IMR-90 (cell line): ENCODE measurements around the gene ZDHHC11B. TPM values are rescaled to one million over a fixed set of nuclear protein-coding genes. Genes with fewer than 3 reads are reported as not detected.

Experiments used
- ATAC-seq: fragments of 200-7000 bp; cut with Tn5 transposase; 2 replicates; pipeline ENCODE4 v1.9.1; 2020; ENCODE audit warnings: low read depth, mild to moderate bottlenecking, moderate library complexity
- BruUV-seq: library from RNA; stranded (reverse); fragments of 400-500 nt; replicated peaks from 2 replicates; lab custom pipeline; 2021; lab: Mats Ljungman, UMichigan
- CTCF ChIA-PET: fragments of 300-600 bp; formaldehyde crosslinking; extraction: SDS; loops from one replicate; lab custom pipeline; 2021; ENCODE audit warnings: antibody characterized with exemption; lab: Yijun Ruan, JAX
- POLR2A ChIA-PET: fragments of 300-600 bp; sonication (Branson Sonifier 250); formaldehyde crosslinking; loops from one replicate; lab custom pipeline; 2022; ENCODE audit warnings: antibody characterized with exemption; ENCODE audit not compliant: unreplicated experiment; lab: Charles Lee
- DNase-seq: peaks from one replicate; pipeline ENCODE4 v3.0.0; 2013
- H2AFZ ChIP-seq: replicated peaks from 2 replicates; pipeline ENCODE3; 2013; ENCODE audit warnings: low read length, mild to moderate bottlenecking; ENCODE audit not compliant: poor library complexity
- H2AK5ac ChIP-seq: 2 replicates; pipeline ENCODE4 v1.6.1; 2013; ENCODE audit warnings: low read depth, low read length, inconsistent platforms
- H2AK9ac ChIP-seq: replicated peaks from 2 replicates; pipeline ENCODE3; 2013; ENCODE audit warnings: mild to moderate bottlenecking, low read depth, low read length, moderate library complexity; ENCODE audit not compliant: poor library complexity
- H2BK120ac ChIP-seq: 2 replicates; pipeline ENCODE4 v1.6.1; 2013; ENCODE audit warnings: low read depth, low read length, inconsistent platforms
- H2BK15ac ChIP-seq: 3 replicates; pipeline ENCODE4 v1.6.1; 2013; ENCODE audit warnings: low read depth, low read length, inconsistent platforms
- H2BK20ac ChIP-seq: 2 replicates; pipeline ENCODE4 v1.6.1; 2013; ENCODE audit warnings: low read depth, mild to moderate bottlenecking, inconsistent platforms, low read length, moderate library complexity
- H2BK5ac ChIP-seq: 2 replicates; pipeline ENCODE4 v1.6.1; 2013; ENCODE audit warnings: mild to moderate bottlenecking, low read depth, low read length, inconsistent platforms; ENCODE audit not compliant: poor library complexity, severe bottlenecking
- H3K14ac ChIP-seq: replicated peaks from 2 replicates; pipeline ENCODE4 v1.6.1; 2013; ENCODE audit warnings: low read depth, low read length, inconsistent platforms
- H3K18ac ChIP-seq: 2 replicates; pipeline ENCODE4 v1.6.1; 2013; ENCODE audit warnings: low read depth, low read length, control low read depth
- H3K23ac ChIP-seq: 2 replicates; pipeline ENCODE4 v1.6.1; 2013; ENCODE audit warnings: low read depth, low read length, inconsistent platforms
- H3K27ac ChIP-seq: 2 replicates; pipeline ENCODE4 v1.5.1; 2013; ENCODE audit warnings: mild to moderate bottlenecking, control low read depth, low read length; ENCODE audit not compliant: insufficient read depth
- H3K27me3 ChIP-seq: 2 replicates; pipeline ENCODE4 v1.6.1; 2013; ENCODE audit warnings: low read length; ENCODE audit not compliant: control insufficient read depth, insufficient read depth
- H3K36me3 ChIP-seq: 2 replicates; pipeline ENCODE4 v1.6.1; 2013; ENCODE audit warnings: low read length, mixed read lengths; ENCODE audit not compliant: control insufficient read depth, insufficient read depth
- H3K4ac ChIP-seq: 2 replicates; pipeline ENCODE4 v1.6.1; 2013; ENCODE audit warnings: low read depth, low read length, inconsistent platforms
- H3K4me1 ChIP-seq: 2 replicates; pipeline ENCODE4 v1.6.1; 2013; ENCODE audit warnings: low read length, mixed read lengths; ENCODE audit not compliant: control insufficient read depth, insufficient read depth
- H3K4me2 ChIP-seq: 2 replicates; pipeline ENCODE4 v1.6.1; 2013; ENCODE audit warnings: low read depth, mild to moderate bottlenecking, control low read depth, low read length, moderate library complexity
- H3K4me3 ChIP-seq: 2 replicates; pipeline ENCODE4 v1.5.1; 2013; ENCODE audit warnings: low read depth, mild to moderate bottlenecking, control low read depth, low read length, moderate library complexity; ENCODE audit not compliant: insufficient read depth
- H3K56ac ChIP-seq: 2 replicates; pipeline ENCODE4 v1.6.1; 2013; ENCODE audit warnings: low read length, inconsistent platforms; ENCODE audit not compliant: insufficient read depth; ENCODE audit errors: extremely low read depth
- H3K79me1 ChIP-seq, 2 experiments: 2 replicates each; pipeline ENCODE4 v1.6.1; 2013; ENCODE audit warnings: low read length in 2 of 2, inconsistent platforms in 1 of 2, low read depth in 1 of 2
- H3K9ac ChIP-seq: 2 replicates; pipeline ENCODE4 v1.6.1; 2013; ENCODE audit warnings: low read depth, low read length, control low read depth
- H3K9me1 ChIP-seq: 2 replicates; pipeline ENCODE4 v1.6.1; 2013; ENCODE audit warnings: low read length, inconsistent platforms; ENCODE audit not compliant: insufficient read depth
- H3K9me3 ChIP-seq: 2 replicates; pipeline ENCODE4 v1.6.1; 2013; ENCODE audit warnings: low read length; ENCODE audit not compliant: control insufficient read depth, insufficient read depth
- H4K20me1 ChIP-seq: 2 replicates; pipeline ENCODE4 v1.6.1; 2013; ENCODE audit warnings: low read length, inconsistent platforms; ENCODE audit not compliant: insufficient read depth
- H4K5ac ChIP-seq: 2 replicates; pipeline ENCODE4 v1.6.1; 2013; ENCODE audit warnings: mild to moderate bottlenecking, low read depth, low read length, control low read depth
- H4K8ac ChIP-seq, 2 experiments: 2 replicates each; pipeline ENCODE4 v1.6.1; 2013; ENCODE audit warnings: low read depth in 2 of 2, low read length in 2 of 2, control low read depth in 1 of 2, inconsistent platforms in 1 of 2
- H4K91ac ChIP-seq: 2 replicates; pipeline ENCODE4 v1.6.1; 2013; ENCODE audit warnings: low read depth, low read length, inconsistent platforms; ENCODE audit not compliant: insufficient read depth
- BHLHE40 ChIP-seq: fragments of 150-350 bp; IDR thresholded peaks from 2 replicates; pipeline ENCODE4 v1.6.1; 2016; ENCODE audit warnings: mild to moderate bottlenecking, low read depth, low read length
- CEBPB ChIP-seq: IDR thresholded peaks from 2 replicates; pipeline ENCODE4 v1.6.1; 2012; ENCODE audit warnings: low read depth, low read length, improper control_type of control experiment
- CTCF ChIP-seq: conservative IDR thresholded peaks from 2 replicates; pipeline ENCODE4 v1.5.1; 2012; ENCODE audit warnings: mild to moderate bottlenecking, low read depth, low read length, improper control_type of control experiment
- ELK1 ChIP-seq: fragments of 150-350 bp; IDR thresholded peaks from 2 replicates; pipeline ENCODE4 v1.6.1; 2016; ENCODE audit warnings: low read depth, mild to moderate bottlenecking, low read length, moderate library complexity, borderline replicate concordance
- MAFK ChIP-seq: IDR thresholded peaks from 2 replicates; pipeline ENCODE4 v1.6.1; 2012; ENCODE audit warnings: low read depth, low read length, improper control_type of control experiment
- MAZ ChIP-seq: IDR thresholded peaks from 2 replicates; pipeline ENCODE4 v1.6.1; 2012; ENCODE audit warnings: low read depth, mild to moderate bottlenecking, low read length, improper control_type of control experiment, moderate library complexity, borderline replicate concordance
- MXI1 ChIP-seq: IDR thresholded peaks from 2 replicates; pipeline ENCODE4 v1.6.1; 2012; ENCODE audit warnings: low read depth, mild to moderate bottlenecking, low read length, moderate library complexity, borderline replicate concordance
- NFE2L2 ChIP-seq: fragments of 150-350 bp; IDR thresholded peaks from 2 replicates; pipeline ENCODE4 v1.6.1; 2016; ENCODE audit warnings: low read depth, mild to moderate bottlenecking, low read length
- RAD21 ChIP-seq: IDR thresholded peaks from 2 replicates; pipeline ENCODE4 v1.6.1; 2012; ENCODE audit warnings: low read length, improper control_type of control experiment
- RCOR1 ChIP-seq: IDR thresholded peaks from 2 replicates; pipeline ENCODE4 v1.6.1; 2012; ENCODE audit warnings: mild to moderate bottlenecking, low read length, improper control_type of control experiment; ENCODE audit not compliant: insufficient replicate concordance
- RFX5 ChIP-seq: IDR thresholded peaks from 2 replicates; pipeline ENCODE4 v1.8.0; 2012; ENCODE audit warnings: low read depth, mild to moderate bottlenecking, low read length, moderate library complexity
- SMC3 ChIP-seq: fragments of 150-350 bp; IDR thresholded peaks from 2 replicates; pipeline ENCODE4 v1.6.1; 2016; ENCODE audit warnings: low read depth, mild to moderate bottlenecking, antibody characterized with exemption, low read length, moderate library complexity
- WGBS, 2 experiments: methylation state at CpG; one replicate each; pipeline versions ENCODE4 v1.1.5 to v1.1.7; 2013; ENCODE audit warnings: missing lambda C conversion rate in 2 of 2; ENCODE audit not compliant: insufficient read length in 1 of 2; ENCODE audit errors: extremely low coverage in 2 of 2; 5-methylcytosine and 5-hydroxymethylcytosine counted together
- dilution Hi-C: fragments of 300-500 bp; cut with HindIII; formaldehyde crosslinking; loops from one replicate; pipeline ENCODE4 v1.14.3; 2018; ENCODE audit warnings: low sequenced_read_pairs; ENCODE audit not compliant: unreplicated experiment
- in situ Hi-C: fragments of 300-500 bp; cut with MboI; formaldehyde crosslinking; loops from 3 replicates; pipeline ENCODE4 v1.14.3; 2019; ENCODE audit warnings: low sequenced_read_pairs, inconsistent platforms, mixed read lengths
- intact Hi-C: fragments of 100-400 bp; cut with micrococcal nuclease; formaldehyde crosslinking; loops from 2 replicates; pipeline ENCODE4 v1.10.0; 2022
- polyA plus RNA-seq, 3 experiments: library from polyadenylated mRNA; depleted of rRNA; stranded (reverse); fragments of >200 nt; gene quantifications; 2 replicates each; pipeline ENCODE4 v1.2.3, GENCODE V29; 2012; ENCODE audit warnings: low replicate concordance in 1 of 3
- total RNA-seq: library from RNA; depleted of rRNA; stranded (reverse); fragments of >200 nt; gene quantifications from 2 replicates; pipeline ENCODE4 v1.2.3, GENCODE V29; 2012

ZDHHC11B gene
- total and polyA plus RNA-seq, 2 of the 4 experiments (the other 2 are of a cell fraction), result 0.12 TPM; not detected in 1

GRCh38 chr5:773517-774264, 10.8 kb downstream of the ZDHHC11B start:
- Histone ChIP-seq H2BK15ac (no peak overlapping the region), H3K79me1 (no peaks in the 10 kb centered on the region), H2BK120ac (no peak overlapping the region), H3K9ac (no peak overlapping the region), H2BK5ac (no peak overlapping the region), H3K36me3 (no peaks in the 10 kb centered on the region), H3K27me3 (peaks cover 19% of the 10 kb centered on the region; the same call in 1 of the 2 replicates), H2AK9ac (no peak overlapping the region), H2AK5ac (no peak overlapping the region), H3K56ac (no peak overlapping the region), H3K9me1 (no peaks in the 10 kb centered on the region), H4K8ac (no peak overlapping the region), H4K20me1 (no peaks in the 10 kb centered on the region), H3K14ac (no peak overlapping the region), H3K4me3 (no peak overlapping the region), H4K5ac (no peak overlapping the region), H3K4ac (no peak overlapping the region), H3K23ac (no peak overlapping the region), H3K18ac (no peak overlapping the region), H3K9me3 (no peaks in the 10 kb centered on the region), H3K27ac (no peak overlapping the region), H4K91ac (no peak overlapping the region), H3K4me2 (no peak overlapping the region), H3K4me1 (no peaks in the 10 kb centered on the region), H2AFZ (peak overlapping the region; percentile 32), H2BK20ac (no peak overlapping the region)
- TF ChIP-seq BHLHE40 (no peak), MXI1 (no peak), ELK1 (no peak), MAFK (no peak), MAZ (no peak), SMC3 (no peak), CEBPB (no peak), RAD21 (no peak), RCOR1 (no peak), RFX5 (no peak), NFE2L2 (no peak), CTCF (no peak)
- in situ Hi-C loops, result loop anchor here (10.0 kb wide), 1 partner anchor 89 kb away; no protein-coding TSS in a partner anchor
- CTCF ChIA-PET, result no interaction called here
- dilution Hi-C loops, result no loop called here
- intact Hi-C loops, result loop anchor here (2.0 kb wide), 1 partner anchor 91 kb away; no protein-coding TSS in a partner anchor
- DNase-seq (no peak), ATAC-seq (no peak)
- WGBS, 2 experiments, result 52% methylated on average over 5 of the region's 12 CpGs; no CpG with 5 or more reads in 1 of the 2 experiments
- no TSS peak for BruUV-seq
- POLR2A ChIA-PET, result no interaction called here
